NCI-H2196 (cell line): ENCODE results near the gene STS.

Experiments
- DNase-seq: peaks from one replicate; lab custom pipeline; 2025; ENCODE audit not compliant: unreplicated experiment; lab: John Stamatoyannopoulos, UW

The STS gene

GRCh38 chrX:7147413-7147977 is at the start of gene STS:
STS (plus strand) TSS chrX:7147712; CDS start chrX:7253200, 105,488 bp downstream.
- peak; percentile 37 for DNase-seq

DNA sequence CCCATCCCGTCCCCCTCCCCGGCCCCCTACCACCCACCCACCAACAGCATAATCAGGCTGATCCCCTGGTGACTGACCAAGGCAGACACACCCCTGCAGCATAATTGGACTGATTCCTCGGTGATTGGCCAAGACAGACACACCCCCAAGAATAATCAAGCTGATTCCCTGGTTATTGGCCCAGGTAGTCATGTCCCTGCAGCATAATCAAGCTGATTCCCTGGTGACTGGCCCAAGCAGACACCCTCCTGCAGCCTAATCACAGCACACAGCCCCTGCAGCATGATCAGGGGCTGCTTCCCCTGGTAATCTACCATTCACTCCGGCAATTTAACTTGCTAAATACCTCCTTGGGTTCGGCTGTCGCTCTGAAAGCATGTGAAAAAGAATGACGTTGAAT is 47.5 kb upstream of the STS start:
- no peak for DNase-seq

DNA sequence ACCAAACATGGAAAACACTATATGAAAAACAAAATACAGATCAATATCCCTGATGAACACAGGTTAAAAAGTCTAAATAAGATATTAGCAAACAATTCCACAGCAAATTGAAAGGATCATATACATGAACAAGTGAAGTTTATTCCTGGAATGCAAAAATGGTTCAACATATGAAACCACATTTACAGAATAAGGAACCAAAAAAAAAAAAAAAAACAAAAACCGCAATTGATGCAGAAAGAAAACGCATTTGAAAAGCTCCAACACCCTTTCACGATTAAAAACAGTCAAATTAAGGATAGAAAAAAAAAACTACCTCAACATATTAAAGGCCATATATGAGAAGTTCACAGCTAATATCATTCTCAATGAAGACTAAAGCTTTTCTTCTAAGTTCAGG is 45.4 kb upstream of the STS start:
- DNase-seq: no peak

- DNase-seq: no peak
Measured at GRCh38 chrX:7106649-7107048, 40.9 kb upstream of the STS start.

- DNase-seq: no peak
Measured at GRCh38 chrX:7108030-7108429, 39.5 kb upstream of the STS start.

DNA sequence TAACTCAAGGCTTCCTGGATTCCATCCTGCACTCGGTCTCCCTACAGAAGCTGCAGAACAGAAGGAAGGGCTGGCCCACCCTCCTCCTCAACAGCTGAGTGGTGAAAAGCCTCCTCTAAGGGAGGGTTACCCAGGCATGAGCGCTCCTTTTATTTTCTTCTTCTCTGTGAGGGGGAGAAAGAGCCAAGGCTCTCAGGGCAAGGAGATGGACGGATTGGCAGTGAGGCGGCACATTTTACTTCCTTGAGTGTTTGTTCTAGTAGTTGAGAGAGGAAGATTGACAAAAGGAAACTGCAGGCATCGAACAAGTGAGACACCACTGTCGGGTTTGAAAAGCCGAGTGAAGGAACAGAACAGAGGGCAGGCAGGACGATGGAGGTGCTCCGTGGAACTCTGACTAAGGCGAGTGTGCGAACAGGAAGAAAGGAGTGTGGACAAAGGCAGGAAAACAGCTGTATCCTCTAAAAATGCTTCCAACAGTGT is 38.4 kb upstream of the STS start:
- DNase-seq: no peak

- no peak for DNase-seq
Measured at GRCh38 chrX:7109838-7110793, 37.4 kb upstream of the STS start.

GRCh38 chrX:7110821-7111276 is 36.7 kb upstream of the STS start:
- DNase-seq: no peak

GRCh38 chrX:7111518-7111917 is 36.0 kb upstream of the STS start:
- DNase-seq: no peak

- DNase-seq: no peak
Measured at GRCh38 chrX:7112071-7112470, 35.4 kb upstream of the STS start.

- DNase-seq: no peak
Measured at GRCh38 chrX:7115557-7115956, 32.0 kb upstream of the STS start.

DNA sequence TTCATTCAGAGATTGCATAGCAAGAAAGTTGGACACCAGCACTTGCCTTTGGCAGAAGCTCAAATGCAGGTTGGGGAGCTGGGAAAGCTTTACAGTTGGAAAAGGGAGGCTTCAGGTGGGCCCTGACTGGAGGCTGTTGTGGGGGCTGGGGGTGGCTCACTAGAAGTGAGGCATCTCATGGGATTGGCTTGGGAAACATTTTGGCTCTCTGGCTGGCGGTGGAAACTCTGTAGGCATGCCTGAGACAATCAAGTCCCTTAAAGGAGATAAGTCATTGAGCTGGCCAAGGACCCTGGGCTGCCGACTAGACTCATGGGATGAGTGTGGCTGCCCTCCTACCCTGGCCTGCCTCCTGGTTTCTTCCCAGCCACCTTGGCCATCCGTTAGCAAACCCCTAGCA is 31.4 kb upstream of the STS start:
- DNase-seq: no peak

- DNase-seq: no peak
Measured at GRCh38 chrX:7117587-7117986, 29.9 kb upstream of the STS start.

DNA sequence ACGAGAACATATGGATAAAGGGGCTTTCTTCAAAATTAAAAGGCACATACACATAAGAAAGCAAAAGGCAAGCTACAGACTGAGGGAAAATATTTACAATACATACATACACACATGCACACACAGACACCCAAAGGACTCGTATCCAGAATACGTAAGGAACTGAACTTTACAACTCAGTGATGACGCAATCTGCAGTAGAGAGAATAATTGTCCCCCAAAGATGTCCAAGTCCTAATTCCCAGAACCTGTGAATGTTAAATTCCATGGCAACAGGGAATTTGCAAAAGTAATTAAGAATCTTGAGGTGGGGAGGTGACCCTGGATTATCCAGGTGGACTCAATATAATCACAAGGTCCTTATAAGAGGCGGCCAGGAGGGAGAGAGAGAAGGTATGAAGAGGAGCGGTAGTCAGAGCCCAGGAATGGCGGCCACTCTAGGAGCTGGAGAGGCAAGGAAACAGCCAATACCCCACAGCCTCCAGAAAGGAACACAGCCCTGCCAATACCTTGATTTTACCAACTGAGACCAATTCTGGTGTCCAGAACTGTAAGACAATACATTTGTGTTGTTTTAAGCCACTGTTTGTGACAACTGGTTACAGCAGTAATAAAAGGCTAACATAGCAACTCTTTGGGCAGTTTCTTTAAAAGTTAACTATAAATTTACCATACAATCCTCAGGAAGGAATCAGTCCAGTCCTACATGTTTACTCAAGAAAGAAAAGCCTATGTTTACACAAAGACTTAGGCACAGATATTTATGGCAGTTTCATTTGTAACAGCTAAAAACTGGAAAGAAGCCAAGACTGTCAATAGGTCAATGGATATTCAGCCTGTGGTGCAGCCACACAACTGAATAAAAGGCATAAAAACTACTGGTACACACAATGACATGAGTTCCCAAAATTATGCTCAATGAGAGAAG is 27.3 kb upstream of the STS start:
- peak; percentile 52 for DNase-seq

GRCh38 chrX:7120878-7121219 is 26.7 kb upstream of the STS start:
- DNase-seq: no peak

GRCh38 chrX:7127056-7127455 is 20.5 kb upstream of the STS start:
- DNase-seq: no peak

GRCh38 chrX:7131621-7132020 is 15.9 kb upstream of the STS start:
- DNase-seq: no peak

DNA sequence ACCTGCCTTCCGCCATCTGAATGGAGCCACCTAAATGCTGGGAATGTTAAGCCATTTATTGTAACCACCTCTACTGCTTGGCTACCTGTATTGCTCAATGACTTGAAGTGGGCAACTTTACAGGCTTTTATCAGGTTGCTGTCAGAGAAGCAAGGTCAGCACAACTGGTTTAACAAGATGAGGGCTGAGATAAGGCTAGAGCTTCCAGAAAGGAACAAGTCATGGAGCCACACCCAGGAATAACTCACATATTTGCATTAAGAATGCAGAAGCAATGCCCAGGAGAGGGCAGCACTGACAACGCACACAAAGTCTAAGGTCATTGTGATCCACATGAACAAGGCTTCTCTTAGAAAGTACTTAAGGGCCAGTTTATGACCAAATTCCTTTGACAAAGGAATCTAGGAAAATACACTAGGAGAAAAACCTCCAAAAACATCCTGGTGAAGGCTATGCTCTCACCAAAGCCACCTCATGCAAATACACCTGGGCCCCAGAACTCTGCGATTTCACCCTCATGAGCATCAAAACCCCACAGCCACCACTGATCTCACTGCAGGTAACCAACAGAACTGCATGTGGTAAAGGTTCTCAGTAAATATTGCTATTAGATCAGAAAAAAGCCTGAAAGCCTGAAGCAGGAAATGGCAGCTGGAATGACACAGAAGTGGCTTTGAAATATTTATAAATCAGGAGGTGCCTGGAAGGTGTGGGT is 15.0 kb upstream of the STS start:
- peak; percentile 47 for DNase-seq

- no peak for DNase-seq
Measured at GRCh38 chrX:7133050-7133440, 14.5 kb upstream of the STS start.

GRCh38 chrX:7134981-7135380 is 12.5 kb upstream of the STS start:
- no peak for DNase-seq
